ENCODE measurements around the gene WDR38.

WDR38 gene

GRCh38 chr9:124813501-124814163, 39.6 kb upstream of the WDR38 start:
- peaks cover 6% of the 10 kb centered on the region for H3K4me1 ChIP-seq (ENCODE audit: insufficient read depth, low read length, severe bottlenecking)
- H3K79me2 ChIP-seq (ENCODE audit: insufficient read depth, low read length): no peaks in the 10 kb centered on the region
- H3K9me2 ChIP-seq (ENCODE audit: low read depth, low read length): no peaks in the 10 kb centered on the region
- H3K36me3 ChIP-seq (ENCODE audit: insufficient read depth, low read length): 0 out of 2 replicates have a peak, but pooled peaks cover 3% of the 10 kb centered on the region
- H3K27ac ChIP-seq (ENCODE audit: low read depth, low read length, poor library complexity, severe bottlenecking): no peak overlapping the region
- no peak for TF ChIP-seq EZH2 (IDR thresholded peaks at IDR 0.05; ENCODE audit: borderline replicate concordance, low read length)
- TF ChIP-seq, protein P1, sequence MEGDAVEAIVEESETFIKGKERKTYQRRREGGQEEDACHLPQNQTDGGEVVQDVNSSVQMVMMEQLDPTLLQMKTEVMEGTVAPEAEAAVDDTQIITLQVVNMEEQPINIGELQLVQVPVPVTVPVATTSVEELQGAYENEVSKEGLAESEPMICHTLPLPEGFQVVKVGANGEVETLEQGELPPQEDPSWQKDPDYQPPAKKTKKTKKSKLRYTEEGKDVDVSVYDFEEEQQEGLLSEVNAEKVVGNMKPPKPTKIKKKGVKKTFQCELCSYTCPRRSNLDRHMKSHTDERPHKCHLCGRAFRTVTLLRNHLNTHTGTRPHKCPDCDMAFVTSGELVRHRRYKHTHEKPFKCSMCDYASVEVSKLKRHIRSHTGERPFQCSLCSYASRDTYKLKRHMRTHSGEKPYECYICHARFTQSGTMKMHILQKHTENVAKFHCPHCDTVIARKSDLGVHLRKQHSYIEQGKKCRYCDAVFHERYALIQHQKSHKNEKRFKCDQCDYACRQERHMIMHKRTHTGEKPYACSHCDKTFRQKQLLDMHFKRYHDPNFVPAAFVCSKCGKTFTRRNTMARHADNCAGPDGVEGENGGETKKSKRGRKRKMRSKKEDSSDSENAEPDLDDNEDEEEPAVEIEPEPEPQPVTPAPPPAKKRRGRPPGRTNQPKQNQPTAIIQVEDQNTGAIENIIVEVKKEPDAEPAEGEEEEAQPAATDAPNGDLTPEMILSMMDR (IDR thresholded peaks at IDR 0.05; ENCODE audit: low read length): no peak
- H3K9ac ChIP-seq (ENCODE audit: low read length): no peak overlapping the region
- no peaks in the 10 kb centered on the region for H3K27me3 ChIP-seq (ENCODE audit: insufficient read depth, low read length)
- H3F3A ChIP-seq (ENCODE audit: insufficient read depth, low read length): no peaks in the 10 kb centered on the region
- H3K9me3 ChIP-seq (ENCODE audit: low read length): no peaks in the 10 kb centered on the region
- no peak overlapping the region for H3K4me2 ChIP-seq (ENCODE audit: low read length)
- no peak overlapping the region for H3K4me3 ChIP-seq (ENCODE audit: low read depth, low read length, poor library complexity, severe bottlenecking)
- H2AFZ ChIP-seq (ENCODE audit: low read length): no peak overlapping the region
- no peaks in the 10 kb centered on the region for H4K20me1 ChIP-seq (ENCODE audit: insufficient read depth, low read length)

GRCh38 chr9:124814164-124814535, 39.1 kb upstream of the WDR38 start:
- Histone ChIP-seq H2AFZ (ENCODE audit: low read length) (no peak overlapping the region), H3K9ac (ENCODE audit: low read length) (no peak overlapping the region), H3K4me1 (ENCODE audit: insufficient read depth, low read length, severe bottlenecking) (peaks cover 11% of the 10 kb centered on the region), H3K36me3 (ENCODE audit: insufficient read depth, low read length) (0 out of 2 replicates have a peak, but pooled peaks cover 3% of the 10 kb centered on the region), H3K79me2 (ENCODE audit: insufficient read depth, low read length) (no peaks in the 10 kb centered on the region), H3F3A (ENCODE audit: insufficient read depth, low read length) (no peaks in the 10 kb centered on the region), H3K9me2 (ENCODE audit: low read depth, low read length) (no peaks in the 10 kb centered on the region), H3K4me2 (ENCODE audit: low read length) (no peak overlapping the region), H3K27me3 (ENCODE audit: insufficient read depth, low read length) (no peaks in the 10 kb centered on the region), H3K4me3 (ENCODE audit: low read depth, low read length, poor library complexity, severe bottlenecking) (no peak overlapping the region), H4K20me1 (ENCODE audit: insufficient read depth, low read length) (no peaks in the 10 kb centered on the region), H3K9me3 (ENCODE audit: low read length) (no peaks in the 10 kb centered on the region), H3K27ac (ENCODE audit: low read depth, low read length, poor library complexity, severe bottlenecking) (no peak overlapping the region)
- TF ChIP-seq EZH2 (IDR thresholded peaks at IDR 0.05; ENCODE audit: borderline replicate concordance, low read length): no peak
- TF ChIP-seq, protein P1 (IDR thresholded peaks at IDR 0.05; ENCODE audit: low read length): no peak

- Histone ChIP-seq H3K4me2 (ENCODE audit: low read length) (no peak overlapping the region), H3K9ac (ENCODE audit: low read length) (no peak overlapping the region), H3F3A (ENCODE audit: insufficient read depth, low read length) (no peaks in the 10 kb centered on the region), H3K27ac (ENCODE audit: low read depth, low read length, poor library complexity, severe bottlenecking) (no peak overlapping the region), H3K27me3 (ENCODE audit: insufficient read depth, low read length) (no peaks in the 10 kb centered on the region), H3K9me3 (ENCODE audit: low read length) (no peaks in the 10 kb centered on the region), H3K4me1 (ENCODE audit: insufficient read depth, low read length, severe bottlenecking) (peaks cover 14% of the 10 kb centered on the region), H3K79me2 (ENCODE audit: insufficient read depth, low read length) (no peaks in the 10 kb centered on the region), H2AFZ (ENCODE audit: low read length) (no peak overlapping the region), H3K4me3 (ENCODE audit: low read depth, low read length, poor library complexity, severe bottlenecking) (no peak overlapping the region), H3K36me3 (ENCODE audit: insufficient read depth, low read length) (no peaks in the 10 kb centered on the region), H3K9me2 (ENCODE audit: low read depth, low read length) (no peaks in the 10 kb centered on the region), H4K20me1 (ENCODE audit: insufficient read depth, low read length) (no peaks in the 10 kb centered on the region)
- no peak for TF ChIP-seq EZH2 (IDR thresholded peaks at IDR 0.05; ENCODE audit: borderline replicate concordance, low read length)
- TF ChIP-seq, protein P1 (IDR thresholded peaks at IDR 0.05; ENCODE audit: low read length): no peak
Observed at GRCh38 chr9:124815601-124816000, 37.7 kb upstream of the WDR38 start.
